GM12878 (cell line): ENCODE results near the gene LINC00237. TPM values are rescaled to one million over a fixed set of nuclear protein-coding genes. Genes with fewer than 3 reads are reported as not detected.
A peak's percentile ranks its signal among the peaks of the same experiment; 100 is the strongest.

ENCODE experiments used
- ATAC-seq: fragments of 200-7000 bp; cut with Tn5 transposase; 3 replicates; pipeline ENCODE4 v1.9.1; 2020; ENCODE audit warnings: mild to moderate bottlenecking, moderate library complexity
- BruUV-seq: library from RNA; stranded (reverse); fragments of 400-500 nt; replicated peaks from 2 replicates; lab custom pipeline; 2021; lab: Mats Ljungman, UMichigan
- CTCF ChIA-PET: fragments of 300-600 bp; sonication (Branson Sonifier 250); formaldehyde crosslinking; extraction: SDS; loops from one replicate; lab custom pipeline; 2021; ENCODE audit warnings: inconsistent platforms; lab: Yijun Ruan, JAX
- POLR2A ChIA-PET: fragments of 350-600 bp; formaldehyde crosslinking; extraction: SDS; loops from one replicate; lab custom pipeline; 2021; ENCODE audit warnings: inconsistent platforms; lab: Charles Lee
- RAD21 ChIA-PET: fragments of 300-600 bp; sonication (Branson Sonifier 250); formaldehyde crosslinking; loops from one replicate; lab custom pipeline; 2023; ENCODE audit warnings: antibody characterized with exemption; ENCODE audit not compliant: unreplicated experiment; lab: Charles Lee
- SMC1A ChIA-PET: fragments of 300-600 bp; sonication (Branson Sonifier 250); formaldehyde crosslinking; loops from one replicate; lab custom pipeline; 2023; ENCODE audit not compliant: unreplicated experiment, uncharacterized antibody; lab: Charles Lee
- DNase-seq: peaks from one replicate; pipeline ENCODE4 v3.0.0-alpha.2; 2011; ENCODE audit warnings: low read depth, low spot score
- FAIRE-seq: peaks from 3 replicates; lab custom pipeline; 2011; peaks lifted over from hg19 to GRCh38; lab: Jason Lieb, UNC
- H2AFZ ChIP-seq: 2 replicates; pipeline ENCODE4 v1.6.0; 2011; ENCODE audit warnings: low read depth, low read length, control low read depth; ENCODE audit not compliant: control insufficient read depth
- H3K27ac ChIP-seq: 2 replicates; pipeline ENCODE4 v1.5.1; 2011; ENCODE audit warnings: control low read depth; ENCODE audit not compliant: control insufficient read depth, insufficient read depth
- H3K27me3 ChIP-seq, 2 experiments: replicated peaks in 1 of 2; 2 replicates each; pipeline versions ENCODE4 v1.6.0 to v1.6.1; 2011; ENCODE audit warnings: low read length in 1 of 2; ENCODE audit not compliant: control insufficient read depth in 2 of 2, insufficient read depth in 2 of 2
- H3K36me3 ChIP-seq, 2 experiments: 2 replicates each; pipeline ENCODE4 v1.5.1; 2011; ENCODE audit warnings: low read length in 1 of 2; ENCODE audit not compliant: control insufficient read depth in 2 of 2, insufficient read depth in 2 of 2
- H3K4me1 ChIP-seq: 2 replicates; pipeline ENCODE4 v1.6.1; 2011; ENCODE audit warnings: mild to moderate bottlenecking, low read length, moderate library complexity, mixed read lengths; ENCODE audit not compliant: control insufficient read depth, insufficient read depth
- H3K4me2 ChIP-seq: 2 replicates; pipeline ENCODE4 v1.6.0; 2011; ENCODE audit warnings: control low read depth; ENCODE audit not compliant: control insufficient read depth, insufficient read depth
- H3K4me3 ChIP-seq: fragments of 200-600 bp; sonication (generic); 2 replicates; pipeline ENCODE4 v1.5.1; 2016
- H3K79me2 ChIP-seq: 2 replicates; pipeline ENCODE4 v1.6.0; 2011; ENCODE audit warnings: low read length; ENCODE audit not compliant: control insufficient read depth, insufficient read depth
- H3K9ac ChIP-seq: 2 replicates; pipeline ENCODE4 v1.8.0; 2011; ENCODE audit warnings: low read length, control low read depth, mixed read lengths; ENCODE audit not compliant: control insufficient read depth, insufficient read depth
- H3K9me3 ChIP-seq: replicated peaks from 3 replicates; pipeline ENCODE4 v1.5.1; 2011; ENCODE audit warnings: mild to moderate bottlenecking, low read length; ENCODE audit not compliant: control insufficient read depth, insufficient read depth
- H4K20me1 ChIP-seq: 2 replicates; pipeline ENCODE4 v1.6.0; 2011; ENCODE audit not compliant: control insufficient read depth, insufficient read depth
- ATF7 ChIP-seq: fragments of 450-650 bp; IDR thresholded peaks from 2 replicates; pipeline ENCODE4 v1.6.1; 2016; ENCODE audit warnings: low read depth, mild to moderate bottlenecking
- CBX5 ChIP-seq: sonication (generic); IDR thresholded peaks from 2 replicates; pipeline ENCODE4 v1.6.1; 2016; ENCODE audit warnings: low read depth, moderate library complexity, mild to moderate bottlenecking, inconsistent platforms
- EGR1 ChIP-seq, 2 experiments: IDR thresholded peaks; 1 replicate in 1 of 2; 2 replicates in 1 of 2; pipeline ENCODE4 v1.6.1; 2011 to 2012; ENCODE audit warnings: low read depth in 2 of 2, low read length in 2 of 2, borderline replicate concordance in 1 of 2, mild to moderate bottlenecking in 1 of 2, moderate library complexity in 1 of 2
- GATAD2B ChIP-seq: fragments of 450-650 bp; conservative IDR thresholded peaks from 2 replicates; pipeline ENCODE4 v1.6.1; 2017; ENCODE audit warnings: low read depth, mild to moderate bottlenecking, moderate library complexity
- SKIL ChIP-seq: fragments of 450-650 bp; IDR thresholded peaks from 2 replicates; pipeline ENCODE4 v1.6.1; 2017; ENCODE audit warnings: mild to moderate bottlenecking, low read depth, inconsistent platforms; ENCODE audit not compliant: poor library complexity, severe bottlenecking
- SUZ12 ChIP-seq: fragments of 200-600 bp; sonication (generic); IDR thresholded peaks from one replicate; pipeline ENCODE4 v1.6.1; 2018; ENCODE audit warnings: antibody characterized with exemption, mild to moderate bottlenecking; ENCODE audit not compliant: unreplicated experiment
- ZBTB4 ChIP-seq: fragments of 450-650 bp; formaldehyde crosslinking; IDR thresholded peaks from 2 replicates; pipeline ENCODE4 v1.4.0; 2022; ENCODE audit warnings: mild to moderate bottlenecking, moderate library complexity
- ZNF592 ChIP-seq: fragments of 450-650 bp; IDR thresholded peaks from 2 replicates; pipeline ENCODE4 v1.6.1; 2017; ENCODE audit warnings: mild to moderate bottlenecking, moderate library complexity
- WGBS: methylation state at CpG from one replicate; pipeline ENCODE4 v1.1.6; 2016; ENCODE audit warnings: low lambda C conversion rate; ENCODE audit not compliant: insufficient replicate concordance, insufficient coverage; ENCODE audit errors: missing lambda C conversion rate; 5-methylcytosine and 5-hydroxymethylcytosine counted together
- in situ Hi-C: fragments of 300-500 bp; cut with MboI; formaldehyde crosslinking; loops from 9 replicates; pipeline ENCODE4 v1.14.3; 2018; ENCODE audit warnings: mixed read lengths
- intact Hi-C: fragments of 100-400 bp; cut with micrococcal nuclease; formaldehyde crosslinking; loops from one replicate; pipeline ENCODE4 v1.14.2; 2022; ENCODE audit not compliant: unreplicated experiment
- polyA plus RNA-seq, 11 experiments: library from polyadenylated mRNA; depleted of rRNA in 4 of 11; unstranded in 6 of 11; stranded (reverse) in 5 of 11; fragments of >200 nt; fragmentation: Nextera tagmentation in 4 of 11; fragmentation: Illumina TruSeq in 1 of 11; extraction: Ambion mirVana in 4 of 11; extraction: Trizol in 1 of 11; gene quantifications; 1 replicate in 1 of 11; 2 replicates in 10 of 11; pipeline versions ENCODE4 v1.2.1 to v1.2.3, GENCODE V29; 2011 to 2016; ENCODE audit warnings: inconsistent platforms in 2 of 11, missing spikeins in 2 of 11, low read depth in 1 of 11
- total RNA-seq, 4 experiments: library from RNA; depleted of rRNA in 3 of 4; stranded (reverse); fragments of >200 nt in 3 of 4; fragmentation: Illumina TruSeq in 1 of 4; extraction: Trizol in 1 of 4; gene quantifications; 2 replicates each; pipeline versions ENCODE4 v1.2.1 to v1.2.3, GENCODE V29; 2013 to 2021

Gene LINC00237
- total and polyA plus RNA-seq, 10 of the 15 experiments (the other 5 are each of a cell fraction or from before 2014, with no cell fraction given) = not detected

- Histone ChIP-seq H3K9me3 (no peaks in the 10 kb centered on the region), H3K79me2 (no peaks in the 10 kb centered on the region), H3K9ac (no peak overlapping the region), H3K4me3 (no peak overlapping the region), H3K27ac (peak overlapping the region; percentile 33; the same call in 1 of the 2 replicates), H3K36me3 (peaks cover 0 to 2% of the 10 kb centered on the region in 2 experiments; a peak in 2 of 4 replicates), H4K20me1 (no peaks in the 10 kb centered on the region), H3K27me3 (no peaks in the 10 kb centered on the region; a peak in 1 of 4 replicates), H3K4me2 (no peak overlapping the region), H2AFZ (no peak overlapping the region), H3K4me1 (peaks cover 5% of the 10 kb centered on the region)
- intact Hi-C loops (no loop called here), in situ Hi-C loops (no loop called here)
- ChIA-PET RAD21 (interaction anchor here (1.2 kb wide), 1 partner anchor 11 kb away, joined by 8 read pairs; the partner anchor contains the start of gene KIZ), POLR2A (interaction anchor here (1.0 kb wide), 1 partner anchor 938 kb away, joined by 3 read pairs; no protein-coding TSS in a partner anchor), SMC1A (interaction anchor here (1.7 kb wide), 2 partner anchors 10 to 11 kb away, joined by 3 to 5 read pairs; partner anchors contain the start of gene KIZ), CTCF (interaction anchor here (1.6 kb wide), 1 partner anchor 88 kb away, joined by 4 read pairs; no protein-coding TSS in a partner anchor)
- no peak for FAIRE-seq
- 93% methylated on average over 1 of the region's 1 CpG for WGBS
- peak; percentile 58 for ATAC-seq
- BruUV-seq = no TSS peak
- no peak for DNase-seq
- no peak for TF ChIP-seq ZBTB4 (CRISPR knock-in tag)
- no peak for TF ChIP-seq ZNF592
- no peak for TF ChIP-seq EGR1 (IDR thresholded peaks at IDR 0.05; ENCODE audit: borderline replicate concordance in 1 of 2, low read depth in 2 of 2, low read length in 2 of 2)
- no peak for TF ChIP-seq CBX5
- no peak for TF ChIP-seq SKIL
- no peak for TF ChIP-seq SUZ12
- TF ChIP-seq ATF7 = no peak
- TF ChIP-seq GATAD2B = no peak
Observed at GRCh38 chr20:21137078-21137477, 30.9 kb upstream of the LINC00237 start.
